ENCODE results near the gene NRAP. TPM values are rescaled to one million over a fixed set of nuclear protein-coding genes. Genes with fewer than 3 reads are reported as not detected.

NRAP gene
- polyA plus RNA-seq, 1 donor from 2014 or later: not detected

DNA sequence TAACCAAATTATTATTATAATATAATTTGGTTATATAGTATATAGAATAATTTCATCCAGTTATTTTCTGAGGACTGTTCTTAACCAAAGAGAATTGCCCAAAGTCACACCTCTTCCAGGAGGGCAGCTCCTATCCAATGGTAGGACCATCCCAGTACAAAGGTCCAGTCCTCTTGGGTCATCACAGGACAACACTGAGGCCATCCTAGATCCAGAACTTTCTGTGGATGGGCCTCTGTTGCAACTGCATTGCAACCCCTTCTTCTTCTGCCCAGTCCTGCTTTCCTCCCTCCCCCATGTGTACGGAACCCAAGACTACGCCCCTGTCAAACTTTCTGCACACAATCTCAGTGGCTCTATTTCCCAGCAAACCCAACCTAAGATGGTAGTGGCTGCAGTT, 116.4 kb downstream of the NRAP start:
- TF ChIP-seq RAD21 (conservative IDR thresholded peaks at IDR 0.05) (no peak), EZH2 (IDR thresholded peaks at IDR 0.05; ENCODE audit: borderline replicate concordance, insufficient read depth, low read length, poor library complexity, severe bottlenecking) (no peak), TAF1 (IDR thresholded peaks at IDR 0.05; ENCODE audit: low read depth) (no peak)
- TF ChIP-seq, protein P1, sequence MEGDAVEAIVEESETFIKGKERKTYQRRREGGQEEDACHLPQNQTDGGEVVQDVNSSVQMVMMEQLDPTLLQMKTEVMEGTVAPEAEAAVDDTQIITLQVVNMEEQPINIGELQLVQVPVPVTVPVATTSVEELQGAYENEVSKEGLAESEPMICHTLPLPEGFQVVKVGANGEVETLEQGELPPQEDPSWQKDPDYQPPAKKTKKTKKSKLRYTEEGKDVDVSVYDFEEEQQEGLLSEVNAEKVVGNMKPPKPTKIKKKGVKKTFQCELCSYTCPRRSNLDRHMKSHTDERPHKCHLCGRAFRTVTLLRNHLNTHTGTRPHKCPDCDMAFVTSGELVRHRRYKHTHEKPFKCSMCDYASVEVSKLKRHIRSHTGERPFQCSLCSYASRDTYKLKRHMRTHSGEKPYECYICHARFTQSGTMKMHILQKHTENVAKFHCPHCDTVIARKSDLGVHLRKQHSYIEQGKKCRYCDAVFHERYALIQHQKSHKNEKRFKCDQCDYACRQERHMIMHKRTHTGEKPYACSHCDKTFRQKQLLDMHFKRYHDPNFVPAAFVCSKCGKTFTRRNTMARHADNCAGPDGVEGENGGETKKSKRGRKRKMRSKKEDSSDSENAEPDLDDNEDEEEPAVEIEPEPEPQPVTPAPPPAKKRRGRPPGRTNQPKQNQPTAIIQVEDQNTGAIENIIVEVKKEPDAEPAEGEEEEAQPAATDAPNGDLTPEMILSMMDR (IDR thresholded peaks at IDR 0.05; ENCODE audit: poor library complexity, severe bottlenecking): no peak
- TF ChIP-seq, protein P2, sequence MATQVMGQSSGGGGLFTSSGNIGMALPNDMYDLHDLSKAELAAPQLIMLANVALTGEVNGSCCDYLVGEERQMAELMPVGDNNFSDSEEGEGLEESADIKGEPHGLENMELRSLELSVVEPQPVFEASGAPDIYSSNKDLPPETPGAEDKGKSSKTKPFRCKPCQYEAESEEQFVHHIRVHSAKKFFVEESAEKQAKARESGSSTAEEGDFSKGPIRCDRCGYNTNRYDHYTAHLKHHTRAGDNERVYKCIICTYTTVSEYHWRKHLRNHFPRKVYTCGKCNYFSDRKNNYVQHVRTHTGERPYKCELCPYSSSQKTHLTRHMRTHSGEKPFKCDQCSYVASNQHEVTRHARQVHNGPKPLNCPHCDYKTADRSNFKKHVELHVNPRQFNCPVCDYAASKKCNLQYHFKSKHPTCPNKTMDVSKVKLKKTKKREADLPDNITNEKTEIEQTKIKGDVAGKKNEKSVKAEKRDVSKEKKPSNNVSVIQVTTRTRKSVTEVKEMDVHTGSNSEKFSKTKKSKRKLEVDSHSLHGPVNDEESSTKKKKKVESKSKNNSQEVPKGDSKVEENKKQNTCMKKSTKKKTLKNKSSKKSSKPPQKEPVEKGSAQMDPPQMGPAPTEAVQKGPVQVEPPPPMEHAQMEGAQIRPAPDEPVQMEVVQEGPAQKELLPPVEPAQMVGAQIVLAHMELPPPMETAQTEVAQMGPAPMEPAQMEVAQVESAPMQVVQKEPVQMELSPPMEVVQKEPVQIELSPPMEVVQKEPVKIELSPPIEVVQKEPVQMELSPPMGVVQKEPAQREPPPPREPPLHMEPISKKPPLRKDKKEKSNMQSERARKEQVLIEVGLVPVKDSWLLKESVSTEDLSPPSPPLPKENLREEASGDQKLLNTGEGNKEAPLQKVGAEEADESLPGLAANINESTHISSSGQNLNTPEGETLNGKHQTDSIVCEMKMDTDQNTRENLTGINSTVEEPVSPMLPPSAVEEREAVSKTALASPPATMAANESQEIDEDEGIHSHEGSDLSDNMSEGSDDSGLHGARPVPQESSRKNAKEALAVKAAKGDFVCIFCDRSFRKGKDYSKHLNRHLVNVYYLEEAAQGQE (IDR thresholded peaks at IDR 0.05; ENCODE audit: borderline replicate concordance): no peak
- Histone ChIP-seq H3K4me2 (ENCODE audit: low read length) (no peak overlapping the region), H3K27ac (ENCODE audit: low read length) (no peak overlapping the region), H3K27me3 (ENCODE audit: insufficient read depth, low read depth, low read length) (no peaks in the 10 kb centered on the region), H3F3A (ENCODE audit: insufficient read depth, low read length, poor library complexity, severe bottlenecking) (no peaks in the 10 kb centered on the region), H3K9me2 (ENCODE audit: insufficient read depth, low read length) (no peaks in the 10 kb centered on the region), H4K20me1 (ENCODE audit: insufficient read depth) (no peaks in the 10 kb centered on the region), H3K9me3 (ENCODE audit: low read length) (no peaks in the 10 kb centered on the region), H3K36me3 (ENCODE audit: insufficient read depth, low read length) (no peaks in the 10 kb centered on the region), H2AFZ (ENCODE audit: low read depth, low read length) (no peak overlapping the region), H3K79me2 (replicated peaks; ENCODE audit: insufficient read depth, low read length) (no peaks in the 10 kb centered on the region), H3K4me3 (ENCODE audit: low read length) (no peak overlapping the region), H3K9ac (ENCODE audit: low read length) (no peak overlapping the region)

DNA sequence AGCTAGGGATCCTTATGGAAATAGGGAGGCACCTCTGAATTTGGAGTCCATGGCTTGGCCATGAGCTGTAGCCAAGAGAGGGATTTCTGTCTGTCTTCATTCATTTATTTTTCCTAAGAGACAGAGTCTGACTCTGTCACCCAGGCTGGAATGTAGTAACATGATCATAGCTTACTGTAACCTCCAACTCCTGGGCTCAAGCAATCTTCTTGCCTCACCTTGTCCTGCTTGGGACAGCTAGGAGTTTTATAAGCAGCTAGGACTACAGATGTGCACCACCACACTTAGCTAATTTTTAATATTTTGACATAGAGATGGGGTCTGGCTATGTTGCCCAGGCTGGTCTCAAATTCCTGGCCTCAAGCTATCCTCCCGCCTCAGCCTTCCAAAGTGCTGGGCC, 119.4 kb downstream of the NRAP start:
- Histone ChIP-seq H3K36me3 (ENCODE audit: insufficient read depth, low read length) (no peaks in the 10 kb centered on the region), H2AFZ (ENCODE audit: low read depth, low read length) (no peak overlapping the region), H3K9me2 (ENCODE audit: insufficient read depth, low read length) (no peaks in the 10 kb centered on the region), H3K27me3 (ENCODE audit: insufficient read depth, low read depth, low read length) (no peaks in the 10 kb centered on the region), H3K9ac (ENCODE audit: low read length) (no peak overlapping the region), H3F3A (ENCODE audit: insufficient read depth, low read length, poor library complexity, severe bottlenecking) (no peaks in the 10 kb centered on the region), H4K20me1 (ENCODE audit: insufficient read depth) (no peaks in the 10 kb centered on the region), H3K4me3 (ENCODE audit: low read length) (no peak overlapping the region), H3K79me2 (replicated peaks; ENCODE audit: insufficient read depth, low read length) (no peaks in the 10 kb centered on the region), H3K27ac (ENCODE audit: low read length) (no peak overlapping the region), H3K9me3 (ENCODE audit: low read length) (no peaks in the 10 kb centered on the region), H3K4me2 (ENCODE audit: low read length) (no peak overlapping the region)
- TF ChIP-seq EP300 (conservative IDR thresholded peaks at IDR 0.05; ENCODE audit: poor library complexity, severe bottlenecking) (no peak), POLR2AphosphoS5 (IDR thresholded peaks at IDR 0.05) (no peak), TAF1 (IDR thresholded peaks at IDR 0.05; ENCODE audit: low read depth) (no peak), MXI1 (conservative IDR thresholded peaks at IDR 0.05; ENCODE audit: poor library complexity, severe bottlenecking) (no peak)
- TF ChIP-seq, protein P2 (IDR thresholded peaks at IDR 0.05; ENCODE audit: borderline replicate concordance): no peak

Data from neural cell (in vitro differentiated cells).